Measurements from ENCODE around the gene FLACC1. TPM values are rescaled to one million over a fixed set of nuclear protein-coding genes. Genes with fewer than 3 reads are reported as not detected.

FLACC1 gene
- total RNA-seq, 1 donor from 2014 or later, result 1.2 TPM

- Mint-ChIP-seq H3K27ac (ENCODE audit: unreplicated experiment) (no peak overlapping the region), H3K36me3 (ENCODE audit: unreplicated experiment) (no peaks in the 10 kb centered on the region), H3K27me3 (ENCODE audit: unreplicated experiment) (no peaks in the 10 kb centered on the region), H3K9me3 (ENCODE audit: unreplicated experiment) (peaks cover 1% of the 10 kb centered on the region), H3K4me1 (ENCODE audit: low read depth, unreplicated experiment) (no peaks in the 10 kb centered on the region), H3K4me3 (ENCODE audit: unreplicated experiment) (no peak overlapping the region)
- no peak for DNase-seq
- TF ChIP-seq CTCF (IDR thresholded peaks at IDR 0.05; ENCODE audit: partially characterized antibody, unreplicated experiment), result no peak
Observed at GRCh38 chr2:201261906-201262305, 95.2 kb downstream of the FLACC1 start.

- Mint-ChIP-seq H3K27me3 (ENCODE audit: unreplicated experiment) (no peaks in the 10 kb centered on the region), H3K4me1 (ENCODE audit: low read depth, unreplicated experiment) (no peaks in the 10 kb centered on the region), H3K9me3 (ENCODE audit: unreplicated experiment) (peaks cover 1% of the 10 kb centered on the region), H3K27ac (ENCODE audit: unreplicated experiment) (no peak overlapping the region), H3K4me3 (ENCODE audit: unreplicated experiment) (no peak overlapping the region), H3K36me3 (ENCODE audit: unreplicated experiment) (no peaks in the 10 kb centered on the region)
- TF ChIP-seq CTCF (IDR thresholded peaks at IDR 0.05; ENCODE audit: partially characterized antibody, unreplicated experiment), result no peak
- no peak for DNase-seq
Observed at GRCh38 chr2:201261471-201261870, 95.7 kb downstream of the FLACC1 start.

- TF ChIP-seq CTCF (IDR thresholded peaks at IDR 0.05; ENCODE audit: partially characterized antibody, unreplicated experiment), result no peak
- H3K9me3 Mint-ChIP-seq (ENCODE audit: unreplicated experiment), result no peaks in the 10 kb centered on the region
- no peaks in the 10 kb centered on the region for H3K36me3 Mint-ChIP-seq (ENCODE audit: unreplicated experiment)
- H3K27me3 Mint-ChIP-seq (ENCODE audit: unreplicated experiment), result no peaks in the 10 kb centered on the region
- no peak within 1 kb of the TSS for H3K27ac Mint-ChIP-seq (ENCODE audit: unreplicated experiment)
- H3K4me1 Mint-ChIP-seq (ENCODE audit: low read depth, unreplicated experiment), result no peaks in the 10 kb centered on the region
- H3K4me3 Mint-ChIP-seq (ENCODE audit: unreplicated experiment), result no peak within 1 kb of the TSS
- no peak for DNase-seq
Observed at GRCh38 chr2:201260302-201260800, 96.8 kb downstream of the FLACC1 start, which contains the start of gene CASP8. CASP8 (plus strand) TSS chr2:201260536; CDS start chr2:201266487, 5,951 bp downstream.

- H3K27me3 Mint-ChIP-seq (ENCODE audit: unreplicated experiment), result no peaks in the 10 kb centered on the region
- no peaks in the 10 kb centered on the region for H3K4me1 Mint-ChIP-seq (ENCODE audit: low read depth, unreplicated experiment)
- H3K4me3 Mint-ChIP-seq (ENCODE audit: unreplicated experiment), result no peak overlapping the region
- DNase-seq, result no peak
- no peak overlapping the region for H3K27ac Mint-ChIP-seq (ENCODE audit: unreplicated experiment)
- H3K9me3 Mint-ChIP-seq (ENCODE audit: unreplicated experiment), result no peaks in the 10 kb centered on the region
- no peak for TF ChIP-seq CTCF (IDR thresholded peaks at IDR 0.05; ENCODE audit: partially characterized antibody, unreplicated experiment)
- no peaks in the 10 kb centered on the region for H3K36me3 Mint-ChIP-seq (ENCODE audit: unreplicated experiment)
Observed at GRCh38 chr2:201258666-201259615, 98.2 kb downstream of the FLACC1 start.

All from glutamatergic neuron (in vitro differentiated cells).